HEK293T (cell line): Measurements from ENCODE around the gene PKP2.

Experiments used
- CTCF ChIA-PET: fragments of 350-600 bp; formaldehyde crosslinking; extraction: SDS; loops from one replicate; lab custom pipeline; 2021; ENCODE audit warnings: antibody characterized with exemption, inconsistent platforms; lab: Yijun Ruan, JAX
- POLR2A ChIA-PET: fragments of 350-600 bp; formaldehyde crosslinking; extraction: SDS; loops from one replicate; lab custom pipeline; 2020; ENCODE audit warnings: antibody characterized with exemption, inconsistent platforms; lab: Yijun Ruan, JAX
- DNase-seq: peaks from one replicate; pipeline ENCODE4 v3.0.0; 2012; ENCODE audit warnings: mixed read lengths; ENCODE audit errors: extremely low spot score
- ARNT ChIP-seq: fragments of 450-650 bp; IDR thresholded peaks from 2 replicates; pipeline ENCODE4 v1.6.1; 2017; ENCODE audit warnings: mild to moderate bottlenecking
- BHLHE40 ChIP-seq: fragments of 450-650 bp; IDR thresholded peaks from 2 replicates; pipeline ENCODE4 v1.6.1; 2016; ENCODE audit warnings: mild to moderate bottlenecking, moderate library complexity, borderline replicate concordance
- CTBP1 ChIP-seq: fragments of 450-650 bp; IDR thresholded peaks from 2 replicates; pipeline ENCODE4 v1.6.1; 2016; ENCODE audit warnings: borderline replicate concordance
- ELF4 ChIP-seq: fragments of 450-650 bp; IDR thresholded peaks from 2 replicates; pipeline ENCODE4 v1.6.1; 2017; ENCODE audit warnings: antibody characterized with exemption
- FOXA1 ChIP-seq: fragments of 450-650 bp; IDR thresholded peaks from 2 replicates; pipeline ENCODE4 v1.6.1; 2016; ENCODE audit warnings: mild to moderate bottlenecking
- FOXK2 ChIP-seq: fragments of 450-650 bp; IDR thresholded peaks from 2 replicates; pipeline ENCODE4 v1.6.1; 2016; ENCODE audit warnings: mild to moderate bottlenecking
- FOXM1 ChIP-seq: fragments of 450-650 bp; IDR thresholded peaks from 2 replicates; pipeline ENCODE4 v1.6.1; 2017; ENCODE audit warnings: mild to moderate bottlenecking, borderline replicate concordance
- HDGF ChIP-seq: fragments of 450-650 bp; IDR thresholded peaks from 2 replicates; pipeline ENCODE4 v1.6.1; 2017; ENCODE audit warnings: antibody characterized with exemption, borderline replicate concordance
- L3MBTL2 ChIP-seq: fragments of 450-650 bp; conservative IDR thresholded peaks from 2 replicates; pipeline ENCODE4 v1.6.1; 2016; ENCODE audit warnings: mild to moderate bottlenecking
- LEF1 ChIP-seq: fragments of 450-650 bp; IDR thresholded peaks from 2 replicates; pipeline ENCODE4 v1.6.1; 2017; ENCODE audit warnings: mild to moderate bottlenecking, borderline replicate concordance
- NFRKB ChIP-seq: fragments of 450-650 bp; IDR thresholded peaks from 2 replicates; pipeline ENCODE4 v1.6.1; 2016; ENCODE audit warnings: mild to moderate bottlenecking, moderate library complexity
- PKNOX1 ChIP-seq: fragments of 450-650 bp; IDR thresholded peaks from 2 replicates; pipeline ENCODE4 v1.6.1; 2016
- SP1 ChIP-seq: fragments of 450-650 bp; IDR thresholded peaks from 2 replicates; pipeline ENCODE4 v1.6.1; 2017
- SUZ12 ChIP-seq: fragments of 450-650 bp; IDR thresholded peaks from 2 replicates; pipeline ENCODE4 v1.6.1; 2016; ENCODE audit warnings: mild to moderate bottlenecking
- TARDBP ChIP-seq: fragments of 450-650 bp; IDR thresholded peaks from 2 replicates; pipeline ENCODE4 v1.6.1; 2016
- ZNF384 ChIP-seq: fragments of 450-650 bp; IDR thresholded peaks from 2 replicates; pipeline ENCODE4 v1.6.1; 2016

PKP2 gene

GRCh38 chr12:32783029-32783428 lies 113.5 kb downstream of the PKP2 start:
- CTCF ChIA-PET, result interaction anchor here (1.1 kb wide), 1 partner anchor 27 kb away, joined by 3 read pairs; no protein-coding TSS in a partner anchor
- no peak for DNase-seq
- POLR2A ChIA-PET, result no interaction called here
- TF ChIP-seq L3MBTL2 (no peak), ELF4 (no peak), SUZ12 (no peak), CTBP1 (no peak)

- POLR2A ChIA-PET, result no interaction called here
- CTCF ChIA-PET, result no interaction called here
- DNase-seq, result no peak
- no peak for TF ChIP-seq TARDBP
- TF ChIP-seq FOXA1, result no peak
- no peak for TF ChIP-seq ZNF384
- no peak for TF ChIP-seq HDGF
- no peak for TF ChIP-seq L3MBTL2
- no peak for TF ChIP-seq BHLHE40
- no peak for TF ChIP-seq NFRKB
- no peak for TF ChIP-seq SP1
- no peak for TF ChIP-seq SUZ12
These were observed 116.5 kb downstream of the PKP2 start for GRCh38 chr12:32780071-32780470.

- TF ChIP-seq SUZ12 (no peak), LEF1 (no peak), FOXK2 (no peak), FOXA1 (no peak), ZNF384 (no peak), SP1 (no peak), HDGF (no peak), PKNOX1 (no peak), ELF4 (no peak), FOXM1 (no peak), L3MBTL2 (no peak), BHLHE40 (no peak), CTBP1 (no peak), ARNT (no peak), NFRKB (no peak)
- ChIA-PET POLR2A (interaction anchor here (0.9 kb wide), 1 partner anchor 119 kb away, joined by 3 read pairs; the partner anchor contains the start of gene PKP2), CTCF (no interaction called here)
- DNase-seq, result no peak
These were observed 118.8 kb downstream of the PKP2 start for GRCh38 chr12:32777691-32778175.

- no peak for DNase-seq
- ChIA-PET POLR2A (no interaction called here), CTCF (no interaction called here)
- no peak for TF ChIP-seq HDGF
- no peak for TF ChIP-seq NFRKB
- no peak for TF ChIP-seq CTBP1
These were observed 119.4 kb downstream of the PKP2 start for GRCh38 chr12:32777159-32777558.

- CTCF ChIA-PET, result no interaction called here
- no peak for DNase-seq
- POLR2A ChIA-PET, result no interaction called here
- no peak for TF ChIP-seq TARDBP
- TF ChIP-seq NFRKB, result no peak
- TF ChIP-seq LEF1, result no peak
- TF ChIP-seq ZNF384, result no peak
- no peak for TF ChIP-seq ELF4
- TF ChIP-seq FOXM1, result no peak
- no peak for TF ChIP-seq HDGF
- TF ChIP-seq FOXK2, result no peak
- no peak for TF ChIP-seq PKNOX1
- no peak for TF ChIP-seq ARNT
- TF ChIP-seq BHLHE40, result no peak
- TF ChIP-seq FOXA1, result no peak
- no peak for TF ChIP-seq SP1
- TF ChIP-seq CTBP1, result no peak
- TF ChIP-seq L3MBTL2, result no peak
- no peak for TF ChIP-seq SUZ12
These were observed 120.3 kb downstream of the PKP2 start for GRCh38 chr12:32776258-32776657.

GRCh38 chr12:32773691-32774090 lies 122.9 kb downstream of the PKP2 start:
- POLR2A ChIA-PET, result interaction anchor here (2.1 kb wide), 1 partner anchor 18 kb away, joined by 6 read pairs; the partner anchor contains the start of gene YARS2
- DNase-seq, result no peak
- CTCF ChIA-PET, result interaction anchor here (0.6 kb wide), 1 partner anchor 17 kb away, joined by 3 read pairs; no protein-coding TSS in a partner anchor
- TF ChIP-seq FOXA1, result no peak
- no peak for TF ChIP-seq PKNOX1
- no peak for TF ChIP-seq LEF1
- TF ChIP-seq FOXK2, result no peak
- no peak for TF ChIP-seq NFRKB
- TF ChIP-seq FOXM1, result no peak
- no peak for TF ChIP-seq ELF4
- TF ChIP-seq ZNF384, result no peak
- no peak for TF ChIP-seq BHLHE40
- no peak for TF ChIP-seq SP1
- no peak for TF ChIP-seq TARDBP
- TF ChIP-seq ARNT, result no peak
- no peak for TF ChIP-seq SUZ12
